Measurements from ENCODE around the gene KIZ. TPM values are rescaled to one million over a fixed set of nuclear protein-coding genes. Genes with fewer than 3 reads are reported as not detected.

The KIZ gene
- total RNA-seq, 1 experiment from 2014 or later = 17.6 TPM

- Histone ChIP-seq H3K9ac (ENCODE audit: low read length) (no peak overlapping the region), H3K27ac (ENCODE audit: low read depth, low read length) (no peak overlapping the region), H3K79me2 (ENCODE audit: insufficient read depth, low read length) (no peaks in the 10 kb centered on the region), H2AFZ (ENCODE audit: low read depth, low read length, poor library complexity, severe bottlenecking) (no peak overlapping the region), H3K4me2 (ENCODE audit: low read length) (no peak overlapping the region), H3K4me3 (replicated peaks in 1 of 2; ENCODE audit: low read depth in 1 of 2, low read length in 2 of 2) (no peak overlapping the region), H3K9me3 (ENCODE audit: control insufficient read depth in 1 of 2, insufficient read depth in 1 of 2, low read depth in 1 of 2, low read length in 2 of 2) (no peaks in the 10 kb centered on the region), H3K36me3 (ENCODE audit: control insufficient read depth in 1 of 2, insufficient read depth in 2 of 2, low read length in 2 of 2) (no peaks in the 10 kb centered on the region), H3K4me1 (ENCODE audit: control insufficient read depth in 1 of 2, insufficient read depth in 2 of 2, low read length in 2 of 2) (peaks cover 0 to 2% of the 10 kb centered on the region in 2 experiments; a peak in 1 of 4 replicates), H4K20me1 (ENCODE audit: insufficient read depth) (no peaks in the 10 kb centered on the region), H3K27me3 (ENCODE audit: insufficient read depth, low read length) (no peaks in the 10 kb centered on the region), H3K9me2 (ENCODE audit: insufficient read depth) (no peaks in the 10 kb centered on the region)
- TF ChIP-seq EZH2 (IDR thresholded peaks at IDR 0.05) (no peak), CBX3 (IDR thresholded peaks at IDR 0.05; ENCODE audit: low read depth) (no peak), ELF1 (IDR thresholded peaks at IDR 0.05; ENCODE audit: borderline replicate concordance, low read depth) (no peak), TCF7L2 (IDR thresholded peaks at IDR 0.05; ENCODE audit: borderline replicate concordance, extremely low read depth, insufficient read depth, insufficient read length) (no peak)
- ChIA-PET RAD21 (ENCODE audit: low non-redundant PET in 1 of 2, low total read pairs in 2 of 2, uncharacterized antibody in 2 of 2, unreplicated experiment in 2 of 2) (no interaction called here), POLR2A (no interaction called here), CTCF (no interaction called here)
- no peak for DNase-seq (ENCODE audit: low read depth, low spot score)
- no peak for ATAC-seq
- no TSS peak for BruUV-seq (replicated peaks)
- intact Hi-C loops (cut with micrococcal nuclease) = no loop called here
These were observed 64.1 kb downstream of the KIZ start for GRCh38 chr20:21189761-21190523.

GRCh38 chr20:21190869-21191268 lies 65.0 kb downstream of the KIZ start:
- H3K9me2 ChIP-seq (ENCODE audit: insufficient read depth) = no peaks in the 10 kb centered on the region
- no peak overlapping the region for H3K9ac ChIP-seq (ENCODE audit: low read length)
- H3K79me2 ChIP-seq (ENCODE audit: insufficient read depth, low read length) = no peaks in the 10 kb centered on the region
- no peaks in the 10 kb centered on the region for H3K36me3 ChIP-seq (ENCODE audit: control insufficient read depth in 1 of 2, insufficient read depth in 2 of 2, low read length in 2 of 2)
- intact Hi-C loops (cut with micrococcal nuclease) = no loop called here
- H3K4me3 ChIP-seq (replicated peaks in 1 of 2; ENCODE audit: low read depth in 1 of 2, low read length in 2 of 2) = no peak overlapping the region
- no peak overlapping the region for H3K4me2 ChIP-seq (ENCODE audit: low read length)
- ChIA-PET CTCF (no interaction called here), POLR2A (no interaction called here), RAD21 (ENCODE audit: low non-redundant PET in 1 of 2, low total read pairs in 2 of 2, uncharacterized antibody in 2 of 2, unreplicated experiment in 2 of 2) (no interaction called here)
- H3K4me1 ChIP-seq (ENCODE audit: control insufficient read depth in 1 of 2, insufficient read depth in 2 of 2, low read length in 2 of 2) = no peaks in the 10 kb centered on the region
- no peak overlapping the region for H2AFZ ChIP-seq (ENCODE audit: low read depth, low read length, poor library complexity, severe bottlenecking)
- H3K27me3 ChIP-seq (ENCODE audit: insufficient read depth, low read length) = no peaks in the 10 kb centered on the region
- no TSS peak for BruUV-seq (replicated peaks)
- ATAC-seq (no peak), DNase-seq (ENCODE audit: low read depth, low spot score) (no peak)
- H3K27ac ChIP-seq (ENCODE audit: low read depth, low read length) = no peak overlapping the region
- H4K20me1 ChIP-seq (ENCODE audit: insufficient read depth) = no peaks in the 10 kb centered on the region
- no peaks in the 10 kb centered on the region for H3K9me3 ChIP-seq (ENCODE audit: control insufficient read depth in 1 of 2, insufficient read depth in 1 of 2, low read depth in 1 of 2, low read length in 2 of 2)
- TF ChIP-seq SP1 (IDR thresholded peaks at IDR 0.05; ENCODE audit: low read depth) (no peak), RAD21 (IDR thresholded peaks at IDR 0.05; ENCODE audit: low read depth) (no peak), FOSL1 (IDR thresholded peaks at IDR 0.05; ENCODE audit: low read depth) (no peak), POLR2A (IDR thresholded peaks at IDR 0.05; ENCODE audit: borderline replicate concordance, extremely low read depth, insufficient read depth, insufficient read length) (no peak), JUND (IDR thresholded peaks at IDR 0.05) (no peak), ZFX (IDR thresholded peaks at IDR 0.05) (no peak), CBX3 (IDR thresholded peaks at IDR 0.05; ENCODE audit: low read depth) (no peak), TCF7L2 (IDR thresholded peaks at IDR 0.05; ENCODE audit: borderline replicate concordance, extremely low read depth, insufficient read depth, insufficient read length) (no peak), ZBTB33 (IDR thresholded peaks at IDR 0.05; ENCODE audit: extremely low read depth, insufficient replicate concordance, low read length) (no peak), POLR2AphosphoS5 (IDR thresholded peaks at IDR 0.05; ENCODE audit: low read depth, low read length) (no peak), CTCF (IDR thresholded peaks at IDR 0.05 in 2 of 3, conservative IDR thresholded peaks at IDR 0.05 in 1 of 3; ENCODE audit: borderline replicate concordance in 1 of 3, insufficient read depth in 1 of 3, low read depth in 2 of 3, low read length in 2 of 3) (no peak), EZH2 (IDR thresholded peaks at IDR 0.05) (no peak)
